ENCODE measurements around the gene RAP1GAP.
A peak's percentile ranks its signal among the peaks of the same experiment; 100 is the strongest.

Gene RAP1GAP

GRCh38 chr1:21598904-21599303, 70.3 kb downstream of the RAP1GAP start:
- no peak for DNase-seq
- Mint-ChIP-seq H3K27ac (no peak overlapping the region), H3K4me1 (peaks cover 14% of the 10 kb centered on the region), H3K9me3 (no peaks in the 10 kb centered on the region), H3K4me3 (no peak overlapping the region), H3K27me3 (ENCODE audit: low read depth, poor library complexity) (peaks cover 4% of the 10 kb centered on the region), H3K36me3 (ENCODE audit: low read depth) (no peaks in the 10 kb centered on the region)
- no peak for TF ChIP-seq CTCF (IDR thresholded peaks at IDR 0.05)

GRCh38 chr1:21598417-21598816, 70.7 kb downstream of the RAP1GAP start:
- TF ChIP-seq CTCF (IDR thresholded peaks at IDR 0.05), result no peak
- Mint-ChIP-seq H3K36me3 (ENCODE audit: low read depth) (no peaks in the 10 kb centered on the region), H3K4me1 (peaks cover 10% of the 10 kb centered on the region), H3K27ac (no peak overlapping the region), H3K4me3 (no peak overlapping the region), H3K9me3 (no peaks in the 10 kb centered on the region), H3K27me3 (ENCODE audit: low read depth, poor library complexity) (peaks cover 4% of the 10 kb centered on the region)
- DNase-seq, result no peak

- H3K27me3 Mint-ChIP-seq (ENCODE audit: low read depth, poor library complexity), result peaks cover 6% of the 10 kb centered on the region
- H3K9me3 Mint-ChIP-seq, result no peaks in the 10 kb centered on the region
- peaks cover 8% of the 10 kb centered on the region for H3K4me1 Mint-ChIP-seq
- TF ChIP-seq CTCF (IDR thresholded peaks at IDR 0.05), result no peak
- H3K36me3 Mint-ChIP-seq (ENCODE audit: low read depth), result no peaks in the 10 kb centered on the region
- DNase-seq, result no peak
- H3K4me3 Mint-ChIP-seq, result no peak overlapping the region
- no peak overlapping the region for H3K27ac Mint-ChIP-seq
Measured at GRCh38 chr1:21597753-21598152, 71.4 kb downstream of the RAP1GAP start.

GRCh38 chr1:21596628-21597027, 72.5 kb downstream of the RAP1GAP start:
- H3K36me3 Mint-ChIP-seq (ENCODE audit: low read depth), result no peaks in the 10 kb centered on the region
- no peaks in the 10 kb centered on the region for H3K9me3 Mint-ChIP-seq
- TF ChIP-seq CTCF (IDR thresholded peaks at IDR 0.05), result no peak
- peaks cover 12% of the 10 kb centered on the region for H3K27me3 Mint-ChIP-seq (ENCODE audit: low read depth, poor library complexity)
- peaks cover 5% of the 10 kb centered on the region for H3K4me1 Mint-ChIP-seq
- H3K27ac Mint-ChIP-seq, result no peak overlapping the region
- DNase-seq, result no peak
- H3K4me3 Mint-ChIP-seq, result no peak overlapping the region

GRCh38 chr1:21596174-21596573, 73.0 kb downstream of the RAP1GAP start:
- DNase-seq, result no peak
- H3K36me3 Mint-ChIP-seq (ENCODE audit: low read depth), result no peaks in the 10 kb centered on the region
- no peaks in the 10 kb centered on the region for H3K9me3 Mint-ChIP-seq
- H3K27me3 Mint-ChIP-seq (ENCODE audit: low read depth, poor library complexity), result peaks cover 12% of the 10 kb centered on the region
- H3K4me3 Mint-ChIP-seq, result no peak overlapping the region
- peaks cover 5% of the 10 kb centered on the region for H3K4me1 Mint-ChIP-seq
- no peak overlapping the region for H3K27ac Mint-ChIP-seq
- no peak for TF ChIP-seq CTCF (IDR thresholded peaks at IDR 0.05)

- Mint-ChIP-seq H3K9me3 (no peaks in the 10 kb centered on the region), H3K36me3 (ENCODE audit: low read depth) (no peaks in the 10 kb centered on the region), H3K27me3 (ENCODE audit: low read depth, poor library complexity) (peaks cover 10% of the 10 kb centered on the region), H3K27ac (no peak overlapping the region), H3K4me3 (no peak overlapping the region), H3K4me1 (peaks cover 10% of the 10 kb centered on the region)
- peak; percentile 58 for TF ChIP-seq CTCF (IDR thresholded peaks at IDR 0.05)
- DNase-seq, result peak; percentile 76
Measured at GRCh38 chr1:21594935-21595897, 73.9 kb downstream of the RAP1GAP start.

Data from nephron progenitor cell (in vitro differentiated cells).